Stimulated activated CD4-positive, alpha-beta T cell treated with anti-CD3 and anti-CD28 coated beads, Interleukin-15, amount 100 ng/mL, for 1 hour (primary cell): ENCODE data around the gene RTN4.
A peak's percentile ranks its signal among the peaks of the same experiment; 100 is the strongest.
"Not testable (repeated sequence)": the region's sequence is repeated elsewhere in the genome, so short reads cannot be mapped to it uniquely, and the experiment has no call there.

ENCODE experiments used
- DNase-seq, 2 donors: peaks; one replicate each; pipeline ENCODE4 v3.0.0-alpha.2; 2020; ENCODE audit warnings: low read depth in 1 of 2, low spot score in 1 of 2

Gene RTN4

DNA sequence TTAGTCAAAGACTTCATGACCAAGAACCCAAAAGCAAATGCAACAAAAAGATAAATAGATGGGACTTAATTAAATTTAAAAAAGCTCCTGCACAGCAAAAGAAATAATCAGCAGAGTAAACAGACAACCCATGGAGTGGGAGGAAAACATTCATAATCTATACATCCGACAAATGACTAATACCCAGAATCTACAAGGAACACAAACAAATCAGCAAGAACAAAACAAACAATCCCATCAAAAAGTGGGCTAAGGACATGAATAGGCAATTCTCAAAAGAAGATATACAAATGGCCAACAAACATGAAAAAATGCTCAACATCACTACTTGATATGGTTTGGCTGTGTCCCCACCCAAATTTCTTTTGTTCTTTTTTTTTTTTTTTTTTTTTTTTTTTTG, 25.8 kb upstream of the RTN4 start:
- DNase-seq: not testable (repeated sequence)

DNA sequence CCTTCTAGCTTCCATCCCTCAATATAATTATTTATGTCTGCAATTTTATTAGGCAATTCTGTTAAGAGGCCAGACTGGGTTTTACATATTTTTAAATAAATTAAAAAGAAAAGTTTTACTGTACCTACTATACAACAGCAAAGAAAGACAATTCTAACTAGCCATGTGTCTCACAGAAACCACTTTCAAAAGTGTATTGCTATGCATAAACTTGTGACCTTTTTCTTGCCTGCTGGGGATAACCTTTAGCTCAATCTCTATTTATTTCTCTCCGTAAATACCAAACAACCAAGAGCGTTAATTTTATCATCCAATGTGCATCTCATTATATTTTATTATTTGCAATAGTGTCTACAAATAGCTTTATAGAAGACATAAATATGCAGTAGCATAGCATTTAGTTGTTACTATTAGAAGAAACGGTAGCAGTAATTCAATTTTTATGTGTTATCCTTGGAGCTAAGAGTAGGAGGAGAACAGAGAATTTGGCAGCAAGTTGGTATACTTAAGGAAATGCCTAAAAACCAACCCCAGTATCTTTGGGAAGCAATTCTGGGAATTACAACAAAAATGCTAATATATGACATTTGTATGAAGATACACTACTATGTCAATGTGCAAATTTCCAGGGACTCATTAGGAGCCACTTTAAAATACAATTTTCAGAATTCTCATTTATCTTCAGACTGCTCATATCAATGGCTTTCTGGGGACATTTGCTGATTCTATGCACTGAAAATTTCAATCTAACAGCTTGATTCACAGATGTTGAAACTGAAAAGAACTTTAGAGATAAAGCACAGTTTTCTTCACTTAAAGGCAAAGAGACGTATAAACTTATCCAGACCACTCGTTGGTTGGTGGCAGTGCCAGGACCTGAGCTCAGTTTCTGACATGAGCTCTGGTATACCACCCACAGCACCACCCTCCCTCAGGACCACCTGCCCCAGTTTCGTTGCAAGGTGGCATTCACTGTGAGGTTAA, 23.0 kb upstream of the RTN4 start:
- DNase-seq: no peak

DNA sequence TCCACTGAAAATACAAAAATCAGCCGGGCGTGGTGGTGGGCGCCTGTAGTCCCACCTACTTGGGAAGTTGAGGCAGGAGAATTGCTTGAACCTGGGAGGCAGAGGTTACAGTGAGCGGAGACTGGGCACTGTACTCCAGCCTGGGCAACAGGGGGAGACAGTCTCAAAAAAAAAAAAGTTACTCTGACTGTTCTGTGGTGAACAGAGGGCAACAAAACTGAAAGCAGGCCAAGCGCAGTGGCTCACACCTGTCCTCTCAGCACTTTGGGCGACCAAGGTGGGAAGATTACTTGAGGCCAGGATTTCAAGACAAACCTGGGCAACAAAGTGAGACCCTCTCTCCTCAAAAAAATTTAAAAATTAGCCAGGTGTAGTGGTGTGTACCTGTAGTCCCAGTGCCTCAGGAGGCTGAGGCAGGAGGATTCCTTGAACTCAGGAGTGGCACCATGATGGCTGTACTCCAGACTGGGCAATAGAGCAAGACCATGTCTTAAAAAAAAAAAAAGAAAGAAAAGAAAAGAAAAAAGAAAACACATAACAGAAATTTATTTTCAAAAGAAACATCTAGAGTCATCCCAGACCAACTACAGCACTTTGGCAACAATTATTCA, 13.6 kb upstream of the RTN4 start:
- no peak for DNase-seq

DNA sequence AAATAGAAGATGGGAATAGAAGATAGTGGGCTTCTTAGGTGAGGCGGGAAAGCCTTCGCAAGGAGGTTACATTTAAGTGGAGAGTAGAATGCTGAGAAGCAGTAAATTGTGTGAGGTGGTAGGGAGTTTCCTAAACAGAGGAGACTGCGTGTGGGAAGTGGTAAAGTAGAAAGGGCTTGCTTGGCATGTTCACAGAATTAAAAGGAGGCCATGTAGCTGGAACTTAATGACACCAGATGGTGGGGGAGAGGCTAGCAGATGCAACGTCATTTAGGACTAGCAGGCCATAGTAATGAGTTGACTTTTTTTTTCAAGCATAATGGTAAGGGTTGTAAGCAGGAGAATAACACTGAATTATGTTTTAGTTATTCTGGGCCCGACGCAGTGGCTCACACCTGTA, 13.0 kb upstream of the RTN4 start:
- DNase-seq: no peak

DNA sequence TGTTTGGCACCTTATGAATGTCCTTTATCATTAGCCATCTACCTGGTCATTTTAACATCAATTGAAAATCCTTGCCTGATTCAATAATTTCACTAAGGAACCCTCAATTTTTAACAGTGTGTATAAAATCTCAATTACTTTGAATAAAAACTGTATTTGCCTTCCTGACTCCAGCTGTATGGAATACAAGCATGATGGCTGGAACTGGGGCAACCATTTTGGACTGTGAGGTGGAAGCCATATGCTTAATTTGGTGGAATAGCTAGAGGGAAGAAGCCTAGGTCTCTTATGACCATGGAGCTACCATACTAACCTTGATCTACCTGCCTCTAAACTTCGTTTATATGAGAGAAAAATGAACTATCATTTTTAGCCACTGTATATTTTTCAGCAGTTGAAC, 12.5 kb upstream of the RTN4 start:
- DNase-seq: no peak

DNA sequence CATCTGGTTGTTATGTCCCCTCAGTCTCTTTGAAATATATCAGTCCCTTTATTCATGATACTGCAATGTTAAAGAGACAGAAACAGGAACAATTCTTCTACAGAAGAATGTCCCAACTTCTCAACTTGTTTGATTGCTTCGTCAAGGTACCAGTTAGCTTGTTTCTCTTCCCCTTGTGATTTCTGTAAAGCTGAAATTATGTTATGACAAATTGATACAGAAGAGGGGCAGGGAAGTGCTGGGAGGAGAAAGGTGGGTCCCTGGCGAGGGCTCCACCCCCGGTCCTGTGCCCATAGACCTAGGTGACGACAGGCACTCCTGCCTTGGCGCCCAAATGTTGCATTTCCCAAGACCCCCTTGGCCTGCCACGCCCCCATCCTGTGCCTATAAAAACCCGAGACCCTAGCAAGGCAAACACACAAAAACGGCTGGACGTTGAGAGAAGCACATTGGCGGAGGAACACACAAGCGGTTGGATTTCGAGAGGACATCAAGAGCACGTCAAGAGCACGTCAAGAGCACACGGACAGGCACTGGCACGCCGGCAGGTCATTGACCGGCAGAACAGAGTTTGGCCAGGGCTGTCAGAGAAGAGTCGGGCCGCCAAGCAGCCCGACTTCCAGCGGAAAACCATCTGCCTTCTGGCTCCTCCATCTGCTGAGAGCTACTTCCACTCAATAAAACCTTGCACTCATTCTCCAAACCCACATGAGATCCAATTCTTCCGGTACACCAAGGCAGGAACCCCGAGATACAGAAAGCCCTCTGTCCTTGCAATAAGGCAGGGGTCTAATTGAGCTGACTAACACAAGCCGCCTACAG, 11.5 kb upstream of the RTN4 start:
- no peak for DNase-seq

DNA sequence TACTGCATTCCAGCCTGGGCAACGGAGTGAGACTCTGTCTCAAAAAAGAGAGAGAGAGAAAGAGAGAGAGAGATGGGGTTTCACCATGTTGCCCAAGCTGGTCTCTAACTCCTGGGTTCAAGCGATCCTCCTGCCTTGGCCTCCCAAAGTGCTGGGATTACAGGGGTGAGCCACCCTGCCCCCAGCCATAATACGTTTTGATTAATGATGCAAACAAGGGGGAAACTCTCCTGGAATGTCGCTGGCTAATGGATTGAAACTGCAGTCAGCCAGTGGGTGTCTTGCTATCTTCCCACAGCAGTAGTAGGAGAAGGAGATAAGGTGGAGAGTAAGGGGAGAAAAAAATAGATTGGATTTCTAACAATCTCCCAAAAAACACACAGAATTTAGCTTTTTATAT, 9.5 kb upstream of the RTN4 start:
- no peak for DNase-seq

DNA sequence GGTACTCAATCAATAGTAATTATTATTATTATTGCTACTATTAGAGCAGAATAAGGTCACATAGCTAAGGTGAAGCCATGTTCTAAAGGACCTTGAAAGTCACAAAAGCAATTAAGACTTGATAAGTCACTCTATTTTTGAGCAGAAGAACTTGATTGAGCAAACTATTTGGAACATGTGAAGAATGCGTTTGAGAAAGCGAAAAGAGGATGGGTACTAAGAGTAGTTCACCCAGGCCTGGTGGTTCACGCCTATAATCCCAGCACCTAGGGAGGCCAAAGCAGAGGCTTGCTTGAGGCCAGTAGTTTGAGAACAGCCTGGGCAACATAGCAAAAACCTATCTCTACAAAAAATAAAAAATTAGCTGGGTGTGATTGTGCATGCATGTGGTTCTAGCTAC, 7.2 kb upstream of the RTN4 start:
- no peak for DNase-seq

DNA sequence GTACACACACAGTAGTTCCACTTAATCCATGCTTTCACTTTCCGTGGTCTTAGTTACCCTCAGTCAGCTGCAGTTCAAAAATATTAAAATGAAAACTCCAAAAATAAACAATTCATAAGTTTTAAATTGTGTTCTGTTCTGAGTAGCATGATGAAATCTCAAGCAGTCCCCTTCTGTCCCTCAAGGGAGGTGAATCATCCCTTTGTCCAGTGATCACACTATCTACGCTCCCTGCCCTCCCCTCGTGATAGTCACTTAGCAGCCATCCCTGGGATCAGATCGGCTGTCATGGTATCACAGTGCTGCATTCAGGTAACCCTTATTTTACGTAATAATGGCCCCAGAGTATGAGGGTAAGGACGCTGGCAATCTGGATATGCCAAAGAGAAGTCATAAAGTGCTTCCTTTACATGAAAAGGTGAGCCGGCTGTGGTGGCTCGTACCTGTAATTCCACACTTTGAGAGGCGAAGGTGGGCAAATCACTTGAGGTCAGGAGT, 5.8 kb upstream of the RTN4 start:
- no peak for DNase-seq

DNA sequence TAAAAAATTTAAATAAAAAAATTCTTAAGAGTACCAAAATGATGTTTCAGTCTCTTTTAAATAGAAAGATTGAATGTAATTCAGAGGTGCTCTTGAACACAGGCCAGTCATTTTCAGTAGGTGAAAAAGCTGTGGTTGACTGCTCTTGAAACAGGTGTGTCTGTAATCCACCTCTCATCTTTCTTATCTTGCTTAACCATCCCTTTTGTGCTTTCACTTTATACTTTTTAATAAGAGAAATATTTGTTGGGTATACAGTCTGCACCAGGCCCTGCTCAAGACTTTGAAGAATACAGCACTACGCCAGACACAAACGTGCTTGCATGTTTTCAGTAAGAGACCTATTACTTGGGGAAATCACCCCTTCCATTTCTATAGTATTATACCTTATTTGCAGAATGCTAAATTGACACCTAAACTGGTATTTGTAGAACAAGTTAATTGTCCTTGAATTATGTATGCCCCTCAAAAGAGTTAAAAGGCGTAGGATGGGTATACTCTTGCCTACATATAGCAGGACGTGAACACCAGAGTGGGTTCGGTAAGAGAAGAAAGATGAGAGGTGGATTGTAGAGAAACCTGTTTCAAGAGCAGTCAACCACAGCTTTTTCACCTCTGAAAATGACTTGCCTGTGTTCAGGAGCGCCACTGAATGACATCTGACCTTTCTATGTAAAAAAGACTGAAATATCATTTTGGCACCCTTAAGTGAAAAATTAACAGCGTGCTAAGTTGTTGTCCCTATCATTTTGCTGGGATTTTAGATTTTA, 4.0 kb upstream of the RTN4 start:
- no peak for DNase-seq

DNA sequence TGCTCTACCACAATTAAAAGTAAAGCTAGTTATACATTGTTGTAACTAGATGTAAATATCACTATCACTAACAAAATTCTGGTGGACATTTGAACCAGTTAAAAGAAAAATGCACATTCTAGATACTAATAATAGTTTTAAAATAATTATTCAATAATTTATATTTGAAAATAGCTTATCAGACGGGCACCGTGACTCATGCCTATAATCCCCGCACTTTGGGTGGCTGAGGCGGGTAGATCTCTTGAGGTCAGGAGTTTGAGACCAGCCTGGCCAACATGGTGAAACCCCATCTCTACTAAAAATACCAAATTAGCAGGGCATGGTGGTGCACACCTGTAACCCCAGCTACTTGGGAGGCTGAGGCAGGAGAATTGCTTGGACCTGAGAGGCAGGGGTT, 3.0 kb upstream of the RTN4 start:
- not testable (repeated sequence) for DNase-seq

DNA sequence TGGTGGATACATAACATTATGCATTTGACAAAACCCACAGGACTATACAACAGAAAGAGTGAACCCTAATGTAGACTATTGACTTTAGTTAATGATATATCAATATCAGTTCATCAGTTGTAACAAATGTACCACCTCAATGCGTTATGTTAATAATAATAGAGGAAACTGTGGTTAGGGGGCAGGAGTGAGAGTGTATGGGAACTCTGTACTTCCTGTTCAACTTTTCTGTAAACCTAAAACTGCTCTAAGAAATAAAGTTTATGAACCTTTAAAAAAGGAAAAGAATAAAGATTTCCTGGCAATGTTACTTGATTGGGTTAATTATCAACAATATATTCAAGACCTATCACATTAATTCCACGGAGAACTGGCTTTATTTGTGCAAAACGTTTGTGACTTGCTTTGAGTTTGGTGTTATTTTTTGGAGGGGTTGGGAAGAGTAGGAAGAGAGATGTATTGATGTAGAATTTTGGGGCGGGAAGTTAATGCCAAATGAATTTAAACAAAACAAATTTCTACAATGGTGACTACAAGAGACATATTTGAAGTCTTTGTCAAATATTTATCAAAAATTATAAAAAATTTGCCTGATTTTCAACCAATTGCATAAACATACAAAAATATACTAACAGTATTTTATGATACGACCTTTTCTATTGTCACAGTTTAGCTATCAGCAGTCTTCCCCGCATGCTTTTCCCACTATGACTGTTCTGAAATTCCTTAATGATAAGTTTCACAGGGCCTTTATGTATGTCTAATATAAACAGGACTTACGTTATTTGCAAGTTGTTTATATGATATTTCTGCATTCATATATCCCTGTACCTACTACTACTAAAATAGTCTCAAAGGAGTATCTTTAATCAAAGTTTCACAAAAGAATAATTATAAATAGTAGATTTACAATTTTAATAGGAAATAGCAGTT, 2.1 kb upstream of the RTN4 start:
- DNase-seq: no peak

DNA sequence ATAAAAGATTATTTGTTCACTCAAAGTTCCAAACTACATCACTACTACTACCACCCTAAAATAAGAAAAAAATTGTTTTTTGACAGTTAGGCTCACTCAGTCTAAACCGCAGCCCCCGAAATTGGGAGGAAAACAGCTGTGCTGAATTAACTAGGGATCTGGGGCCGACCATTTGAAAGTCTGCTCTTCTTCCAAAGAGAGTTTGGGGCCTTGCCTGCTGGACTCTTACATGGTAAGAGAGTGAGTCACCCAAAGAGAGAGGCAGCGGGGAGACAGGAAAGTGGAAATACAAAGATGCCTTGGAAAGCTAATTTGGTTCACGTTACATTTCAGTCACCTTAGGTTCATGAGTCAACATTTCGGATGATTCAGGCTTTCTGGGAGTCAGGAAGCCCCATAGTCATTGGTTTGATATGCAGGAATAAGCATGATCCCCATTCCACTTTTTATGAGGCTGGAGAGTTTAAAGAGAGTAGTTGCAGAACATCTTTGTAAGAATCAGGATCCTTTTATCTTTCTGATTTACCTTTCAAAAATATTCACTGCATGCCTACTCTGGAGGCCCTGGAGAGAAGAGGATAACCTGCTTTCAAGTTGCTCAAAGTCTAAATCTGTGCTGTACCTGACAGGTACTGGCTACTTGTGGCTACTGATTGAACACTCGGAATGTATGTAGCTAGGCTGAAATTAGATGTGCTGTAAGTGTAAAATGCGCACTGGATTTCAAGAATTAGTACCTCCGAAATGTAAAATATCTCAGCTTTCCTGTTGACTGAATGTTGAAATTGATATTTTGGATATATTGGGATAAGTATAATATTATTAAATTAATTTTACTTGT, 995 bp upstream of the RTN4 start:
- DNase-seq: no peak

DNA sequence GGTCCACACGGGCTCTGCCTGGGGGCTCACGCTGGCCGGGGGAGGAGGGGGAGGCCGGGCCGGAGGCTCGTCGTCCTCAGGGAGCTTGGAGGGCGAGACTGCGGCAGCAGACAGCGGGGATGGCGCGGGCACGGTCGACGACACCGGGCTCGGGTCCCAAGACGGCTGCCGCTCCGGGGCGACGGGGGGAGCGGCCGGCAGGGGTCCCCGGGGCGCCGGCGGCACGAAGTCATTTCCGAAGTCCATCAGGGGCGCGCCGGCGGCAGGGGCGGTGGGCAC, 491 bp downstream of the RTN4 start:
- DNase-seq: no peak

DNA sequence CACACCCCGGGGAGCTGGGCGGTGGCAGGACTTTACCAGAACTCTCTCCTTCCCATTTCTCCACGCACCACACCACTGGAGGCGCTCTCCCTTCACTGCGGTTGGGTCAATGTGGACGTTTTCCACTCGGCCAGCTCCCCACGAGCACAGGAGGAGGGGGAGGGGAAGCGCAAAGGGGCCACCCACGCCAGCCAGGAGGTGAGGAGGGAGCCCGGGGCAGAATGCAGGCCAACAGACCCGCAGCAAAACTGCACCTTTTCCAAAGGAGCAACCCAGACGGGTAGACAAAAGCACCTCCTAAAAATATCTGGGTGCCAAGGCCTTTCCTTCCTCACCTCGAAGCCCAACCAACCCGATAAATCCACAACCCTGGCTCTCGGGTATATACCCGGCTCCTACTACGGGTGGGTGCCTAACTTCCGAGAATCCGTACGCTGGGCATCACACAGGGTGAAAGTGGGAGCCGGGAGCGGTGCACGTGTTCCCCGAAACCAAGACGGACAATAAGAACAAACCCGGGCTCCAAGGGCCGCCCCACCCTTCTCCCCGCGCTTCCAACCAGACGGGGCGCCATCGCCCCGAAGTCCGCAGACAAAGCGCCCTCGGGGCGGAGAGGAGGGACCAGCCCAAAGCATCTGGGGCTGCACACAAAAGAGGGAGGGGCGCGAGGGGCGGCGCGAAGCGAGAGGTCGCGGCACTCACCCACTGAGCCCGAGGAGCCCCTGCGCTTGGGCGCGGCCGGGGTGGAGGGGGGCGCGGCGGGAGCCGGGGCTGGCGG, 1.0 kb downstream of the RTN4 start:
- peak; percentile 30 to 36 for DNase-seq

DNA sequence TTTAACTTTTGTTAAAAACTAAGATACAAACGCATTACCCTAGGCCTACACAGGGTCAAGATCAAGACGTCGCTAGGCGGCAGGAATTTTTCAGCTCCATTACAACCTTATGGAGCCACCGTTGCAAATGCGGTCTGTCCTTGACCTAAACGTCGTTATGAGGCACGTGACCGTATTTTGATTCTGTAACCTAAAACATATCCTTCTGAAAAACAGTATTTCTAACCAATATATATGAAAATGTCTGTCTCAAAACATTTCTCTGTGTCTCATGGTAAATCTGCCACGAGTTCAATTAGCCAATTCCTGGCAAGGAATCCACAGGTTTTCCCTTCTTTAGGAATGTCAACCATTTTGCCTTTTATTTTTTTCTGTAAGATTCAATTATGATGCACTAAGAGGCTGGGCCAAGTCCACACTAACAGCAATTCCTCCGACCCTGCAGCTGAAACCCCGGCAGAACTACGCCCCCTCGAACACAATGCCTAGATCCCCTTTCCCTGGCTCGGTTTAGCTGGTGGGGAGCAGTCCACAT, 1.7 kb downstream of the RTN4 start:
- DNase-seq: no peak

DNA sequence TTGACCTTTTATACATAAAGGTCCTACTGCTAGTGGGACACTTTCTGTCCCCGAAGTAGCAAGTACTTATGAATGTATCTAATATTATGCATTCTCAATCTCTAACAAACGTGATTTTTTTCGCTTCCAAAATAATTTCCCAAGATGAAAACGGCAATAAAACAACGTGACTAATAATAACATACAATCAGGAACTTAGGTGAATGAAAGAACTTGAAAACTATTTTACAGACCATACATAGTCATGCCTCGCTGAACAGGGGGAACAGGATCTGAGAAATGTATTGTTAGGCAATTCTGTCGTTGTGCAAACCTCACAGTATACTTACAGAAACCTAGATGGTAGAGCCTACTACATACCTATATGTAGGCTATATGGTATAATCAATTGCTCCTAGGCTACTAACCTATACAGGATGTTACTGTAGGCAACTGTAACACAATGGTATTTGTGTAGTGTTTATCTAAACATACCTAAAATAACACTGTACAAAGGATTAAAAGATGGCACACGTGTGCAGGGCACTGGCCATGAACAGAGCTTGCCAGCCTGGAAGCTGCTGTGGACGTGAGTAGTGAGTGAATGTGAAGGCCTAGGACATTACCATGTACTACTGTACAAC, 2.5 kb downstream of the RTN4 start:
- no peak for DNase-seq

DNA sequence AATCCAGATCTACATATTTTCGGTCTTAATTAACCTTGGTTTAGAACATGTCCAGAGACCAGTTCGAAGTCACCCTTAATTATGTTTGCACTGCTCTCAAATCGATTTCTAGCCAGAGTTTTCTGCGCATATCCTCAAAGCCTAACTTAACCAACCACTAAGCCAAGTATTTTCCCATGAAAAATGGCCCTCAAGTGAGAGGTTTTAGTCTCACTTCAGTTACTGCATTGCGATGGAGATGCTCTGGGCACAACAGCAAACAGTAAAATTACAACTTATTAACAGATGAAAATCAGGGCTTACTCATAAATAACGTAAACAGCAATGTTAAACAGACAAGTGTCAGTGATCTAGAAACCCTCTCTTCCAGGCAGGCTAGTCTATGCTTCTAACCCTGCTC, 4.5 kb downstream of the RTN4 start:
- DNase-seq: no peak
